HG02884 (cell line): ENCODE measurements around the gene DNAH1.
"Not testable (repeated sequence)": the region's sequence is repeated elsewhere in the genome, so short reads cannot be mapped to it uniquely, and the experiment has no call there.

Source experiments
- ATAC-seq: cut with Tn5 transposase; IDR thresholded peaks from one replicate; pipeline ENCODE4 v1.9.1; 2021; ENCODE audit warnings: mild to moderate bottlenecking, moderate library complexity; ENCODE audit not compliant: unreplicated experiment

The DNAH1 gene

DNA sequence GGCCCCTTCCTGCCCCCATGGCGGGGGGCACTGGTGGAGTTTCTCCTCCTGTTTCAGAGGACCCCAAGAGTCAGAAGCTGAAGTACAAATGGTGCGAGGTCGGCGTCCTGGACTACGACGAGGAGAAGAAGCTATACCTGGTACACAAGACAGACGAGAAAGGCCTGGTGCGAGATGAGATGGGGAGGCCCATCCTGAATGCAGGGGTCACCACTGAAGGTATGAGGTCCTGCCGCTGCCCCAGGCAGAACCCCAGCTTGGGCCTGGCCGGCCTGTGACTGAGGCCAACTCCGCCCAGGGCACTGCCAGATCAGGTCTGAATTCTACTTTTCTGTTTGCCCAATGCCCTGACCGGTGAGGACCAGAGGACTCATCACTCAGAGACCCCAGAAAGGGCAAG, 15.0 kb downstream of the DNAH1 start:
- no peak for ATAC-seq

GRCh38 chr3:52331906-52332305, 15.8 kb downstream of the DNAH1 start:
- no peak for ATAC-seq

- no peak for ATAC-seq
These were observed 17.9 kb downstream of the DNAH1 start for GRCh38 chr3:52333869-52334557.

DNA sequence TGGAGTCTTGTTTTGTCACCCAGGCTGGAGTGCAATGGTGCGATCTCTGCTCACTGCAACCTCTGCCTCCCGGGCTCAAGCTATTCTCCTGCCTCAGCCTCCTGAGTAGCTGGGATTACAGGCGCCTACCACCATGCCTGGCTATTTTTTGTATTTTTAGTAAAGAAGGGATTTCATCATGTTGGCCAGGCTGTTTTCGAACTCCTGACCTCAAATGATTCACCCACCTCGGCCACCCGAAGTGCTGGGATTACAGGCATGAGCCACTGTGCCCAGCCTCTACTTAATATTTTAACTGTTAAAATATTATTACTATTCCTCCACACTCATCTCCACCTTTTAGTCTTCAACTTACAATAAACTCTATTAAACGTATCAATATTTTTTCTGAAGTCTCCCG, 22.0 kb downstream of the DNAH1 start:
- not testable (repeated sequence) for ATAC-seq

GRCh38 chr3:52339612-52340011, 23.5 kb downstream of the DNAH1 start:
- ATAC-seq: no peak

- no peak for ATAC-seq
These were observed 25.0 kb downstream of the DNAH1 start for GRCh38 chr3:52341123-52341522.

- no peak for ATAC-seq
These were observed 28.0 kb downstream of the DNAH1 start for GRCh38 chr3:52343946-52344600.

- no peak for ATAC-seq
These were observed 29.5 kb downstream of the DNAH1 start for GRCh38 chr3:52345521-52346109.

DNA sequence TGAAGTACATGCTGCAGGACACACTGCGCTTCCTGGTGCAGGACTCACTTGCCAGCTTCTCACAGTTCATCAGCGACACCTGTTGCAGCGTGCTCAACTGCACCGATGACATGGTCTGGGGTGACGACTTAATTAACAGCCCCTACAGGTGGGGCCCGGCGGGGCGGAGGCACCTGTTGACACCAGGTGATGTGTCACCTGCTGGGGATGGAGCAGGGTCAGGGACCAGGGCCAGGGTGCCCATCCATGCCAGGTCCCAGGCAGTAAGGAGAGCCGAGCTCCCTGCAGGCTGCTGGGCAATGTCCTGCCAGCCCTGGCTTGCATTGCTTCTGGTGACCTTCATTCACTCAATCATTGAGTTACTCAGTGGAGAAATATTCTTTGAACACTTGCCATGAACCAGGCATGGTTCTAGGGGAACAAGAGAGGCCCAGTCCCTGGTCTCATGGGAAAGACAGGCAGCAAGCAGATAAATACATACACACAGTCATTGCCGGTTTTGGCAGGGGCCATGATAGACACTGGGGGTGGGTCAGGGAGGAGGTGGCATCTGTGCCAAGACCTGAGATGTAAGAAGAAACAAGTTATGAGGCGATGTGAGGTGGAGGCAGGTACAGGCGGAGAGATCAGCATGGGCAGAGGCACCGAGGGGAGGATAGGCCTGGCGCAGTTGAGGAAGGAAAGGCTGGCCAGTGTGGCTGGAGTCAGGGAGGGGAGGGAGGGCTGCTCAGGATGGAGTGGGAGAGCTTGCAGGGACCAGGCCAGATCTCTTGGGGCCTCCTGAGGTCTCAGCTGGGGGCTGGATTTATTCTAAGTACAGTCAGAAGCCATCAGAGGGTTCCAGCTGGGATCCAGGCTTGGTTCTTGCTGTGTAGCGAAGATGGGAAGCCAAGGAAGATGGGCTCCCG, 30.8 kb downstream of the DNAH1 start:
- ATAC-seq: no peak

- ATAC-seq: no peak
These were observed 31.9 kb downstream of the DNAH1 start for GRCh38 chr3:52347716-52348635.

DNA sequence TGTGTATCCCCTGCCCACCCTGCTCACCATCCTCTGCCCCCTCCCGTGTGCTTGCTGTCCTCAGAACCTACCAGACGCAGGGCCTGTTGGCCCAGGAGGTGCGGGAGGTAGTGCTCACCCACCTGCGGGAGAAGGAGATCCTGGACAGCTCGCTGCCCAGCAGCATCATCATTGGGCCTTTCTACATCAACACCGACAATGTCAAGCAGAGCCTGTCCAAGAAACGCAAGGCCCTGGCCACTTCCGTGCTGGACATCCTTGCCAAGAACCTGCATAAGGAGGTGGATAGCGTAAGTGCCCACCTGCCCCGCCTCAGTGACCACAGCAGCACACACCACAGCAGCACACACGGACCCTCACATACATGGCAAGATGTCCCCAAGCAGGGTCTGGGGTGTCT, 33.0 kb downstream of the DNAH1 start:
- no peak for ATAC-seq

DNA sequence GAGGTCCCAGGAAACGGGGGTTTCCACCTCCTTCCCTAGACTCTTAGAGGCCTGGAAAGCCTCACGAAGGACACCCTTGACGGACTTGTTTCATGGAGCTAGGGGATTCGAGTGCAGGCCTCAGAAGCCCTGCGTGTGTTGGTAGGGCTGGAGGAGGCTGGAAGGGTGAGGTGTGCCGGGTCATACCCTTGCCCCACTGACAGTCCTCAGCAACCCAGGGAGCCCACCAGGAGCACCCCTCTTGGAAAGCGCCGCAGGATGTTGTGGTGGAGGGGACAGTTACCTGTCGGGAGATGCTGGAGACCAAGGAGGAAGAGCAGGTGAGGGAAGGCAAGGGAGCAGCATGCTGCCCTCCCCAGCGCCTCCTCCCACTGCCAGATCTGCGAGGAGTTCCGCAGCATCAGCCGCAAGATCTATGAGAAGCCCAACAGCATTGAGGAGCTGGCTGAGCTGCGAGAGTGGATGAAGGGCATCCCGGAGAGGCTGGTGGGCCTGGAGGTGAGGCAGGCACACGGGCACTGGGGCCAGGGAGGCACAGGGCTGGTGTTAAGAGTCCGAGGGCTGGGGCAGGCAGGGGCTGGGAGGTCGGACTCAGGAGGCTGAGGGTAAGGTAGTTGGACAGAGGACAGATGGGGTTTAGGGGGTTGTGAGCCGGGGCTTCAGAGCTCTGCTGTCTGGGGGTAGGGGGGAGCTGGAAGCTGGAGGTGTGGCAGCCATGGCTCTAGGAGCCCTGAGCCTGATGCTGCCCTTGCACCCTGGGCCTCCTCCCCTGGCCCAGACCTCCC, 33.7 kb downstream of the DNAH1 start:
- ATAC-seq: no peak

DNA sequence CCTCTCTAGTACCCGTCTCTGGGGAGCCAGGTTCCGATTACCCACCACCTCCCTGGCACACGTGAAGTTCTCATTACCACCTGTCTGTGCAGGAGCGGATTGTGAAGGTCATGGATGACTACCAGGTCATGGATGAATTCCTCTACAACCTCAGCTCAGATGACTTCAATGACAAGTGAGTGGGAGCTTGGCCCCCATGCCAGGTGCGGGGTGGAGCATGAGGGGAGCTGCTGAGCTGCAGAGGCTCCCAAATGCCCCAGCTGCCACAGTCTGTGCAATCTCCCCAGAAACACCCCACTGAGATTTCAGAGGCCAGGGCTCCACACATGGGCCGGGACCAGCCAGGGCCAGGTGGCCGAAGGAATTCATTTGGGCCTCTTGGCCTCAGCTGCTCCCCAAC, 34.3 kb downstream of the DNAH1 start:
- no peak for ATAC-seq

DNA sequence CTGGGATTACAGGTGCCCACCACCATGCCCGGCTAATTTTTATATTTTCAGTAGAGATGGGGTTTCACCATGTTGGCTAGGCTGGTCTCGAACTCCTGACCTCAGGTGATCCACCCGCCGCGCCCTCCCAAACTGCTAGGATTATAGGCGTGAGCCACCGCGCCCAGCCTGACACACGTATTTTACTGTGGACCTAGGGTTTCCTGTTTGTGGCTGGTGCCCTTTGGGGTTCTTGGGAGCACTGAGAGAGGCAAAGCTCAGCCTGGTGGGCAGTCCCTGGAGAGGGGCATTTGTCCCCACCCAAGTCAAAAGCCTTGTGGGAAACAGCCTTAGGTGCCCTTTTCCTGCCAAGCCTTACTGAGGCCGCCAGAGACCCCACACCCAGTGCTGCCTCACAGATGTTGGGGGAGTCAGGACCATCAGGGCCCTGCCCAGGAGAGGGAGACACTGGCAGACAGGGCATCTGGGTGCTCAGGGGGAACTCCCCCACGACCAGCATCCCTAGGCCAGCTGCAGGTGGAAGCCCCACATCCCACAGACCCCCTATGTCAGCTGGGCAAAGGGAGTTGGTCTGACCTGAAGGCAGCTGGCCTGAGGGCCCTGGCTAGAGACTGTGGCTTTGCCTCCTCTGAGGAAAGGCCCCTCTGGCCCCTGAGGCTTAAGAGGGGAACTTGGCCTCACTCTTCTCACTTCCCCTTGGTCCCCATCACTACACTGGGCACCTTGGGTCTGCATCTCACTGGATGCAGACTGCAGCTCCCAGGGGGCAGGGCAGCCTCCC, 35.1 kb downstream of the DNAH1 start:
- no peak for ATAC-seq

DNA sequence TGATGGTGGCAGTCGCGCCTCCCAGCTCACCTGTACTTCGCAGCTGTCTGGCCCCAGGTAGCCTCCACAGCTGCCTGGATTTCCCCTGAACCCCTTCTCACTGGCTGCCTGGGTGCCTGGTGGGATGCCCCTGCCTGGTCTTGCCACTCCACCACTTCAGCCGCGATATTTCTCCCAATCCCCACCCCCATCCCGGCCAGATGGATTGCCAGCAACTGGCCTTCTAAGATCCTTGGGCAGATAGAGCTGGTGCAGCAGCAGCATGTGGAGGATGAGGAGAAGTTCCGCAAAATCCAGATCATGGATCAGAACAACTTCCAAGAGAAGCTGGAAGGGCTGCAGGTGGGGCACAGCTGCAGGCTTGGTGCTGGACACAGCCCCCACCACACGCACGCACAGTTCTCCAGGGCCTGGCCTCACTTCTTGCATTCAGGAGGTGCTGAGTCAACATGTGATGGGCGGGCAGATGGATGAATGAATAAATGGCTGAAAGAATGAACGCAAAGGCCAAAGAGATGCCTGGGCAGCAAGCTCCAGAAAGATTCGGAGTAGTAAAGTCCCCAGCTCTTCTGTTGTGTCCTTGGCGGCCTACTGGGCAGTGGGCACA, 35.7 kb downstream of the DNAH1 start:
- no peak for ATAC-seq

GRCh38 chr3:52352566-52352965, 36.4 kb downstream of the DNAH1 start:
- no peak for ATAC-seq

DNA sequence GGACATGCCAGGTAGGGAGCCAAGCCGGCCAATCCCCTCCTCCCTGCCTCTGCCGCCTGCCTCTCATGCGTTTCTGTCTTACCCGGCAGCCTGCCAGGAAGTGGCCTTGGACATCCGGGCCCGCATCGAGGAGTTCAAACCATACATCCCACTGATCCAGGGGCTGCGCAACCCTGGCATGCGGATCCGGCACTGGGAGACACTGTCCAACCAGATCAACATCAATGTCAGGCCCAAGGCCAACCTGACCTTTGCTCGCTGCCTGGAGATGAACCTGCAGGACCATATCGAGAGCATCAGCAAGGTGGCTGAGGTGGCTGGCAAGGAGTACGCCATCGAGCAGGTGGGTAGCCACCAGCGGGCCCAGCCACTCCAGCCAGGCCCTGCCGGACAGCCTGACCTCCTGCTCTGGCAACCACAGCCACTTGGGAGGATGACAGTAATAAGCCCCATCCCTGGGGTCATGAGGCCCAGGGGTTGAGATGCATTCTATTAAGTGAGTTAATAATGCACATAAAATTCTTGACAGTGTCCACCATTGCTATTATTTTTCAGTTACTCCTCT, 37.3 kb downstream of the DNAH1 start:
- ATAC-seq: no peak

GRCh38 chr3:52354676-52355075, 38.6 kb downstream of the DNAH1 start:
- no peak for ATAC-seq
